IMR-90 (cell line): ENCODE results near the gene MRPL43. TPM values are rescaled to one million over a fixed set of nuclear protein-coding genes. Genes with fewer than 3 reads are reported as not detected.

ENCODE experiments used
- ATAC-seq: fragments of 200-7000 bp; cut with Tn5 transposase; 2 replicates; pipeline ENCODE4 v1.9.1; 2020; ENCODE audit warnings: low read depth, mild to moderate bottlenecking, moderate library complexity
- BruUV-seq: library from RNA; stranded (reverse); fragments of 400-500 nt; replicated peaks from 2 replicates; lab custom pipeline; 2021; lab: Mats Ljungman, UMichigan
- CTCF ChIA-PET: fragments of 300-600 bp; formaldehyde crosslinking; extraction: SDS; loops from one replicate; lab custom pipeline; 2021; ENCODE audit warnings: antibody characterized with exemption; lab: Yijun Ruan, JAX
- POLR2A ChIA-PET: fragments of 300-600 bp; sonication (Branson Sonifier 250); formaldehyde crosslinking; loops from one replicate; lab custom pipeline; 2022; ENCODE audit warnings: antibody characterized with exemption; ENCODE audit not compliant: unreplicated experiment; lab: Charles Lee
- DNase-seq: peaks from one replicate; pipeline ENCODE4 v3.0.0; 2013
- H2AFZ ChIP-seq: replicated peaks from 2 replicates; pipeline ENCODE3; 2013; ENCODE audit warnings: low read length, mild to moderate bottlenecking; ENCODE audit not compliant: poor library complexity
- H2AK5ac ChIP-seq: 2 replicates; pipeline ENCODE4 v1.6.1; 2013; ENCODE audit warnings: low read depth, low read length, inconsistent platforms
- H2AK9ac ChIP-seq: replicated peaks from 2 replicates; pipeline ENCODE3; 2013; ENCODE audit warnings: mild to moderate bottlenecking, low read depth, low read length, moderate library complexity; ENCODE audit not compliant: poor library complexity
- H2BK120ac ChIP-seq: 2 replicates; pipeline ENCODE4 v1.6.1; 2013; ENCODE audit warnings: low read depth, low read length, inconsistent platforms
- H2BK15ac ChIP-seq: 3 replicates; pipeline ENCODE4 v1.6.1; 2013; ENCODE audit warnings: low read depth, low read length, inconsistent platforms
- H2BK20ac ChIP-seq: 2 replicates; pipeline ENCODE4 v1.6.1; 2013; ENCODE audit warnings: low read depth, mild to moderate bottlenecking, inconsistent platforms, low read length, moderate library complexity
- H2BK5ac ChIP-seq: 2 replicates; pipeline ENCODE4 v1.6.1; 2013; ENCODE audit warnings: mild to moderate bottlenecking, low read depth, low read length, inconsistent platforms; ENCODE audit not compliant: poor library complexity, severe bottlenecking
- H3K14ac ChIP-seq: replicated peaks from 2 replicates; pipeline ENCODE4 v1.6.1; 2013; ENCODE audit warnings: low read depth, low read length, inconsistent platforms
- H3K18ac ChIP-seq: 2 replicates; pipeline ENCODE4 v1.6.1; 2013; ENCODE audit warnings: low read depth, low read length, control low read depth
- H3K23ac ChIP-seq: 2 replicates; pipeline ENCODE4 v1.6.1; 2013; ENCODE audit warnings: low read depth, low read length, inconsistent platforms
- H3K27ac ChIP-seq: 2 replicates; pipeline ENCODE4 v1.5.1; 2013; ENCODE audit warnings: mild to moderate bottlenecking, control low read depth, low read length; ENCODE audit not compliant: insufficient read depth
- H3K27me3 ChIP-seq: 2 replicates; pipeline ENCODE4 v1.6.1; 2013; ENCODE audit warnings: low read length; ENCODE audit not compliant: control insufficient read depth, insufficient read depth
- H3K36me3 ChIP-seq: 2 replicates; pipeline ENCODE4 v1.6.1; 2013; ENCODE audit warnings: low read length, mixed read lengths; ENCODE audit not compliant: control insufficient read depth, insufficient read depth
- H3K4ac ChIP-seq: 2 replicates; pipeline ENCODE4 v1.6.1; 2013; ENCODE audit warnings: low read depth, low read length, inconsistent platforms
- H3K4me1 ChIP-seq: 2 replicates; pipeline ENCODE4 v1.6.1; 2013; ENCODE audit warnings: low read length, mixed read lengths; ENCODE audit not compliant: control insufficient read depth, insufficient read depth
- H3K4me2 ChIP-seq: 2 replicates; pipeline ENCODE4 v1.6.1; 2013; ENCODE audit warnings: low read depth, mild to moderate bottlenecking, control low read depth, low read length, moderate library complexity
- H3K4me3 ChIP-seq: 2 replicates; pipeline ENCODE4 v1.5.1; 2013; ENCODE audit warnings: low read depth, mild to moderate bottlenecking, control low read depth, low read length, moderate library complexity; ENCODE audit not compliant: insufficient read depth
- H3K56ac ChIP-seq: 2 replicates; pipeline ENCODE4 v1.6.1; 2013; ENCODE audit warnings: low read length, inconsistent platforms; ENCODE audit not compliant: insufficient read depth; ENCODE audit errors: extremely low read depth
- H3K79me1 ChIP-seq, 2 experiments: 2 replicates each; pipeline ENCODE4 v1.6.1; 2013; ENCODE audit warnings: low read length in 2 of 2, inconsistent platforms in 1 of 2, low read depth in 1 of 2
- H3K9ac ChIP-seq: 2 replicates; pipeline ENCODE4 v1.6.1; 2013; ENCODE audit warnings: low read depth, low read length, control low read depth
- H3K9me1 ChIP-seq: 2 replicates; pipeline ENCODE4 v1.6.1; 2013; ENCODE audit warnings: low read length, inconsistent platforms; ENCODE audit not compliant: insufficient read depth
- H3K9me3 ChIP-seq: 2 replicates; pipeline ENCODE4 v1.6.1; 2013; ENCODE audit warnings: low read length; ENCODE audit not compliant: control insufficient read depth, insufficient read depth
- H4K20me1 ChIP-seq: 2 replicates; pipeline ENCODE4 v1.6.1; 2013; ENCODE audit warnings: low read length, inconsistent platforms; ENCODE audit not compliant: insufficient read depth
- H4K5ac ChIP-seq: 2 replicates; pipeline ENCODE4 v1.6.1; 2013; ENCODE audit warnings: mild to moderate bottlenecking, low read depth, low read length, control low read depth
- H4K8ac ChIP-seq, 2 experiments: 2 replicates each; pipeline ENCODE4 v1.6.1; 2013; ENCODE audit warnings: low read depth in 2 of 2, low read length in 2 of 2, control low read depth in 1 of 2, inconsistent platforms in 1 of 2
- H4K91ac ChIP-seq: 2 replicates; pipeline ENCODE4 v1.6.1; 2013; ENCODE audit warnings: low read depth, low read length, inconsistent platforms; ENCODE audit not compliant: insufficient read depth
- BHLHE40 ChIP-seq: fragments of 150-350 bp; IDR thresholded peaks from 2 replicates; pipeline ENCODE4 v1.6.1; 2016; ENCODE audit warnings: mild to moderate bottlenecking, low read depth, low read length
- CEBPB ChIP-seq: IDR thresholded peaks from 2 replicates; pipeline ENCODE4 v1.6.1; 2012; ENCODE audit warnings: low read depth, low read length, improper control_type of control experiment
- CHD1 ChIP-seq: IDR thresholded peaks from 2 replicates; pipeline ENCODE4 v1.6.1; 2012; ENCODE audit warnings: low read depth, low read length, improper control_type of control experiment
- FOS ChIP-seq: fragments of 150-350 bp; IDR thresholded peaks from 2 replicates; pipeline ENCODE4 v1.6.1; 2016; ENCODE audit warnings: low read depth, low read length
- MAZ ChIP-seq: IDR thresholded peaks from 2 replicates; pipeline ENCODE4 v1.6.1; 2012; ENCODE audit warnings: low read depth, mild to moderate bottlenecking, low read length, improper control_type of control experiment, moderate library complexity, borderline replicate concordance
- MXI1 ChIP-seq: IDR thresholded peaks from 2 replicates; pipeline ENCODE4 v1.6.1; 2012; ENCODE audit warnings: low read depth, mild to moderate bottlenecking, low read length, moderate library complexity, borderline replicate concordance
- RAD21 ChIP-seq: IDR thresholded peaks from 2 replicates; pipeline ENCODE4 v1.6.1; 2012; ENCODE audit warnings: low read length, improper control_type of control experiment
- RCOR1 ChIP-seq: IDR thresholded peaks from 2 replicates; pipeline ENCODE4 v1.6.1; 2012; ENCODE audit warnings: mild to moderate bottlenecking, low read length, improper control_type of control experiment; ENCODE audit not compliant: insufficient replicate concordance
- WGBS, 2 experiments: methylation state at CpG; one replicate each; pipeline versions ENCODE4 v1.1.5 to v1.1.7; 2013; ENCODE audit warnings: missing lambda C conversion rate in 2 of 2; ENCODE audit not compliant: insufficient read length in 1 of 2; ENCODE audit errors: extremely low coverage in 2 of 2; 5-methylcytosine and 5-hydroxymethylcytosine counted together
- dilution Hi-C: fragments of 300-500 bp; cut with HindIII; formaldehyde crosslinking; loops from one replicate; pipeline ENCODE4 v1.14.3; 2018; ENCODE audit warnings: low sequenced_read_pairs; ENCODE audit not compliant: unreplicated experiment
- in situ Hi-C: fragments of 300-500 bp; cut with MboI; formaldehyde crosslinking; loops from 3 replicates; pipeline ENCODE4 v1.14.3; 2019; ENCODE audit warnings: low sequenced_read_pairs, inconsistent platforms, mixed read lengths
- intact Hi-C: fragments of 100-400 bp; cut with micrococcal nuclease; formaldehyde crosslinking; loops from 2 replicates; pipeline ENCODE4 v1.10.0; 2022
- polyA plus RNA-seq, 3 experiments: library from polyadenylated mRNA; depleted of rRNA; stranded (reverse); fragments of >200 nt; gene quantifications; 2 replicates each; pipeline ENCODE4 v1.2.3, GENCODE V29; 2012; ENCODE audit warnings: low replicate concordance in 1 of 3
- total RNA-seq: library from RNA; depleted of rRNA; stranded (reverse); fragments of >200 nt; gene quantifications from 2 replicates; pipeline ENCODE4 v1.2.3, GENCODE V29; 2012
- TF ChIP-seq, protein P1 (sequence below): fragments of 150-350 bp; IDR thresholded peaks from 2 replicates; pipeline ENCODE4 v1.6.1; 2017; ENCODE audit warnings: mild to moderate bottlenecking, antibody characterized with exemption, low read length, low read depth
- TF ChIP-seq, protein P2 (sequence below): fragments of 150-350 bp; IDR thresholded peaks from 2 replicates; pipeline ENCODE4 v1.6.1; 2016; ENCODE audit warnings: low read depth, mild to moderate bottlenecking, low read length, moderate library complexity, borderline replicate concordance
- TF ChIP-seq, protein P3 (sequence below): conservative IDR thresholded peaks from 2 replicates; pipeline ENCODE4 v1.5.1; 2012; ENCODE audit warnings: mild to moderate bottlenecking, low read depth, low read length, improper control_type of control experiment

MRPL43 gene
- total and polyA plus RNA-seq, 2 of the 4 experiments (the other 2 are of a cell fraction) = 61.3 to 142 TPM

DNA sequence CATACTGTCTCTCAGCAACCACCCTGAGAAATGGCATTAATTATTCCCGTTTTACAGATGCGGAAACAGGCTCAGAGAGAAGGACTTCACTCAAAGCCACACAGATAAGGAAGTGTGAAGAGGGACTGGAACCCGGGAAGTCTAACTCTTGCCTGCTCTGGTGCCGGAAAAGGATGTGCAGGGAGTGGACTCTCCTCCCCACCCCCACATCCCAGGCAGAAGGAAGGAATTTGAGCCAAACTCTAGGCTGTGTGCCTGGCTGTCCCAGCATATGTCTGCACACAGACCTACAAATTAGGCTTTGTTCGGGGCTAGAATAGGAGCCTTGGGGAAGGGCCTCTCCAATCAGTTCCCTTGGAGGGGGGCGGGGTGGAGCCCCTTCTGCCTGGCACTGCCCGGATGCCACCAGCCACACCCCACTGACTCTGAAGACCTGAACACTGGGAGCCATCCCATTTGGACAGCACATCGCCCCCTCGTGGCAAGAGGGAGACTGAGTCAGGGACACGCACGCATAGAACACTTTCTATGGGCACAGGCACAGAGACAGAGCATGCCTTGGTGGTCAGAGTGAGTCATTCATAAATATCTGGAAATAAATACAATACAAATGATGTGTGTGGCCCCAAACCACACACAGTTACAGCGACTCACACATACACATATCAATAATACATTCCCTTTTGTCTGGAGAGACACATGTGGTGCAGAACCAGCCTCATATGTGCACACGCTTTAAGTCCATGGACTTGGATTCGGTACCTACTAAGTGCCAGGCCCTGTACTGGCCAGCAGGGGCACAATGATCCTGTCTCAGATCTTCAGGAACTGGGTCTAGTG lies 25.4 kb upstream of the MRPL43 start:
- in situ Hi-C loops = no loop called here
- Histone ChIP-seq H3K18ac (peak overlapping the region; percentile 25; the same call in 1 of the 2 replicates), H4K20me1 (peaks cover 10% of the 10 kb centered on the region; the same call in 1 of the 2 replicates), H3K9me3 (no peaks in the 10 kb centered on the region), H3K4me2 (peak overlapping the region; percentile 59), H4K5ac (peak overlapping the region; percentile 19; the same call in 1 of the 2 replicates), H3K9me1 (peaks cover 23% of the 10 kb centered on the region), H2BK15ac (peak overlapping the region; percentile 18; the same call in 2 of the 3 replicates), H4K8ac (peak overlapping the region; percentile 62 to 65), H2BK5ac (peak overlapping the region; percentile 72), H2BK120ac (peak overlapping the region; percentile 41), H3K36me3 (no peaks in the 10 kb centered on the region), H4K91ac (peak overlapping the region; percentile 55), H3K14ac (peak overlapping the region; percentile 25), H3K4ac (peak overlapping the region; percentile 56), H3K27me3 (no peaks in the 10 kb centered on the region), H3K4me1 (peaks cover 33% of the 10 kb centered on the region), H2AK5ac (peak overlapping the region; percentile 66), H3K56ac (peak overlapping the region; percentile 71; the same call in 1 of the 2 replicates), H3K9ac (no peak overlapping the region; the same call in 1 of the 2 replicates), H2AK9ac (peak overlapping the region; percentile 94), H3K79me1 (peaks cover 3 to 21% of the 10 kb centered on the region in 2 experiments; a peak in 2 of 4 replicates), H3K27ac (peak overlapping the region; percentile 22), H2BK20ac (peak overlapping the region; percentile 51), H3K23ac (peak overlapping the region; percentile 6; the same call in 1 of the 2 replicates), H3K4me3 (no peak overlapping the region; the same call in 1 of the 2 replicates), H2AFZ (peak overlapping the region; percentile 89)
- ChIA-PET POLR2A (no interaction called here), CTCF (interaction anchor here (1.5 to 2.0 kb wide), 3 partner anchors 11 to 15 kb away, joined by 5 to 13 read pairs (median 10); partner anchors contain the start of gene LZTS2)
- dilution Hi-C loops = no loop called here
- 17% methylated on average over 1 of the region's 14 CpGs; no CpG with 5 or more reads in 1 of the 2 experiments for WGBS, 2 experiments
- ATAC-seq = peak; percentile 81
- no TSS peak for BruUV-seq
- peak; percentile 95 for DNase-seq
- intact Hi-C loops = loop anchor here (1.0 to 10.0 kb wide), 3 partner anchors 14 to 448 kb away; no protein-coding TSS in a partner anchor
- peak; percentile 70 for TF ChIP-seq RAD21
- peak; percentile 69; the same call in 1 of the 2 replicates for TF ChIP-seq MXI1
- TF ChIP-seq, protein P1, sequence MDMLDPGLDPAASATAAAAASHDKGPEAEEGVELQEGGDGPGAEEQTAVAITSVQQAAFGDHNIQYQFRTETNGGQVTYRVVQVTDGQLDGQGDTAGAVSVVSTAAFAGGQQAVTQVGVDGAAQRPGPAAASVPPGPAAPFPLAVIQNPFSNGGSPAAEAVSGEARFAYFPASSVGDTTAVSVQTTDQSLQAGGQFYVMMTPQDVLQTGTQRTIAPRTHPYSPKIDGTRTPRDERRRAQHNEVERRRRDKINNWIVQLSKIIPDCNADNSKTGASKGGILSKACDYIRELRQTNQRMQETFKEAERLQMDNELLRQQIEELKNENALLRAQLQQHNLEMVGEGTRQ = 0 out of 2 replicates have a peak, but pooled peaks have one; percentile 13
- TF ChIP-seq RCOR1 = peak; percentile 45
- TF ChIP-seq FOS = peak; percentile 91
- peak; percentile 41; the same call in 1 of the 2 replicates for TF ChIP-seq MAZ
- no peak for TF ChIP-seq CHD1
- TF ChIP-seq, protein P2, sequence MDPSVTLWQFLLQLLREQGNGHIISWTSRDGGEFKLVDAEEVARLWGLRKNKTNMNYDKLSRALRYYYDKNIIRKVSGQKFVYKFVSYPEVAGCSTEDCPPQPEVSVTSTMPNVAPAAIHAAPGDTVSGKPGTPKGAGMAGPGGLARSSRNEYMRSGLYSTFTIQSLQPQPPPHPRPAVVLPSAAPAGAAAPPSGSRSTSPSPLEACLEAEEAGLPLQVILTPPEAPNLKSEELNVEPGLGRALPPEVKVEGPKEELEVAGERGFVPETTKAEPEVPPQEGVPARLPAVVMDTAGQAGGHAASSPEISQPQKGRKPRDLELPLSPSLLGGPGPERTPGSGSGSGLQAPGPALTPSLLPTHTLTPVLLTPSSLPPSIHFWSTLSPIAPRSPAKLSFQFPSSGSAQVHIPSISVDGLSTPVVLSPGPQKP = no peak
- no peak for TF ChIP-seq CEBPB
- peak; percentile 79 for TF ChIP-seq BHLHE40
- TF ChIP-seq, protein P3, sequence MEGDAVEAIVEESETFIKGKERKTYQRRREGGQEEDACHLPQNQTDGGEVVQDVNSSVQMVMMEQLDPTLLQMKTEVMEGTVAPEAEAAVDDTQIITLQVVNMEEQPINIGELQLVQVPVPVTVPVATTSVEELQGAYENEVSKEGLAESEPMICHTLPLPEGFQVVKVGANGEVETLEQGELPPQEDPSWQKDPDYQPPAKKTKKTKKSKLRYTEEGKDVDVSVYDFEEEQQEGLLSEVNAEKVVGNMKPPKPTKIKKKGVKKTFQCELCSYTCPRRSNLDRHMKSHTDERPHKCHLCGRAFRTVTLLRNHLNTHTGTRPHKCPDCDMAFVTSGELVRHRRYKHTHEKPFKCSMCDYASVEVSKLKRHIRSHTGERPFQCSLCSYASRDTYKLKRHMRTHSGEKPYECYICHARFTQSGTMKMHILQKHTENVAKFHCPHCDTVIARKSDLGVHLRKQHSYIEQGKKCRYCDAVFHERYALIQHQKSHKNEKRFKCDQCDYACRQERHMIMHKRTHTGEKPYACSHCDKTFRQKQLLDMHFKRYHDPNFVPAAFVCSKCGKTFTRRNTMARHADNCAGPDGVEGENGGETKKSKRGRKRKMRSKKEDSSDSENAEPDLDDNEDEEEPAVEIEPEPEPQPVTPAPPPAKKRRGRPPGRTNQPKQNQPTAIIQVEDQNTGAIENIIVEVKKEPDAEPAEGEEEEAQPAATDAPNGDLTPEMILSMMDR = peak; percentile 90
